Coronary artery (tissue), 2 donors: ENCODE results near the gene ACADS.

Source experiments
- DNase-seq: peaks from one replicate; pipeline ENCODE4 v3.0.0-alpha.2; 2017; ENCODE audit warnings: low spot score
- H3K27ac ChIP-seq, 2 donors: fragments of 200-600 bp; sonication (generic); one replicate each; pipeline ENCODE4 v1.5.1; 2016 to 2019
- H3K4me3 ChIP-seq: fragments of 200-600 bp; sonication (generic); 2 replicates; pipeline ENCODE4 v1.5.1; 2016; ENCODE audit warnings: mild to moderate bottlenecking, moderate library complexity
- TF ChIP-seq, protein P1 (sequence below): fragments of 200-600 bp; sonication (generic); IDR thresholded peaks from one replicate; pipeline ENCODE4 v1.5.1; 2019; ENCODE audit warnings: antibody characterized with exemption

Gene ACADS

DNA sequence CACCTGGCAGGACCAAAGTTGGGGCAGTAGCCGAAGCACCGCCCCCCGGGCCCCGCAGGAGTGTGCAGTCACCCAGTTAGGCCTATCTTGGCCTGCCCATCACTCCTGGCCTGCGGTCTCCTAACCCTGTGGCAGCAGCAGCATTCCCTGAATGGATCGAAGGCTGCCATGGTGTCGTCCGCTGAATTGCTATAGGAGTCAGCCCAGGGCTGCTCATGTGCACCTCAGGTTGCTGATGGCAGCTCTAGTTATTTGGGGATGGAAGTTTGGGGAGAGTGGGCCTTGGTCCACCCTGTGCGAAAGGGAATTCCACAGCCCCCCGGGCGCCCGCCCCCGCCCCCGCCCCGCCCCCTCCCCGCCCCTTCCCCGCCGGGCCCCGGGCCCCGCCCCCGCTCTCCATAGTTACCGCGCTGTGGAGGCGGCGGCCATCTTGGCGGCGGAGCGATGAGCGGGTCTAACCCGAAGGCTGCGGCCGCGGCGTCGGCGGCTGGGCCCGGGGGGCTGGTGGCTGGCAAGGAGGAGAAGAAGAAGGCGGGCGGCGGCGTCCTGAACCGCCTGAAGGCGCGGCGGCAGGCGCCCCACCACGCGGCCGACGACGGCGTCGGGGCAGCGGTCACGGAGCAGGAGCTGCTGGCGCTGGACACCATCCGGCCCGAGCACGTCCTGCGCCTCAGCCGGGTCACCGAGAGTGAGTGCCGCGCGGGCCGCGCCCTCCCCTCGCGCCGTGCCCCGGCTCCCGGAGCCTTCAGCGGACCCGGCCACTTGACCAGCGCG lies 15.4 kb upstream of the ACADS start, which contains the start of gene UNC119B:
Gene UNC119B, plus strand, starts transcription at position 428 of the 774 bp plus-strand sequence. Its CDS starts 17 bp downstream, at position 445.
- TF ChIP-seq, protein P1, sequence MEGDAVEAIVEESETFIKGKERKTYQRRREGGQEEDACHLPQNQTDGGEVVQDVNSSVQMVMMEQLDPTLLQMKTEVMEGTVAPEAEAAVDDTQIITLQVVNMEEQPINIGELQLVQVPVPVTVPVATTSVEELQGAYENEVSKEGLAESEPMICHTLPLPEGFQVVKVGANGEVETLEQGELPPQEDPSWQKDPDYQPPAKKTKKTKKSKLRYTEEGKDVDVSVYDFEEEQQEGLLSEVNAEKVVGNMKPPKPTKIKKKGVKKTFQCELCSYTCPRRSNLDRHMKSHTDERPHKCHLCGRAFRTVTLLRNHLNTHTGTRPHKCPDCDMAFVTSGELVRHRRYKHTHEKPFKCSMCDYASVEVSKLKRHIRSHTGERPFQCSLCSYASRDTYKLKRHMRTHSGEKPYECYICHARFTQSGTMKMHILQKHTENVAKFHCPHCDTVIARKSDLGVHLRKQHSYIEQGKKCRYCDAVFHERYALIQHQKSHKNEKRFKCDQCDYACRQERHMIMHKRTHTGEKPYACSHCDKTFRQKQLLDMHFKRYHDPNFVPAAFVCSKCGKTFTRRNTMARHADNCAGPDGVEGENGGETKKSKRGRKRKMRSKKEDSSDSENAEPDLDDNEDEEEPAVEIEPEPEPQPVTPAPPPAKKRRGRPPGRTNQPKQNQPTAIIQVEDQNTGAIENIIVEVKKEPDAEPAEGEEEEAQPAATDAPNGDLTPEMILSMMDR: no peak
- DNase-seq: peak; percentile 77
- Histone ChIP-seq H3K27ac (peak within 1 kb of the TSS; percentile 84 to 93), H3K4me3 (peak within 1 kb of the TSS; percentile 78)

DNA sequence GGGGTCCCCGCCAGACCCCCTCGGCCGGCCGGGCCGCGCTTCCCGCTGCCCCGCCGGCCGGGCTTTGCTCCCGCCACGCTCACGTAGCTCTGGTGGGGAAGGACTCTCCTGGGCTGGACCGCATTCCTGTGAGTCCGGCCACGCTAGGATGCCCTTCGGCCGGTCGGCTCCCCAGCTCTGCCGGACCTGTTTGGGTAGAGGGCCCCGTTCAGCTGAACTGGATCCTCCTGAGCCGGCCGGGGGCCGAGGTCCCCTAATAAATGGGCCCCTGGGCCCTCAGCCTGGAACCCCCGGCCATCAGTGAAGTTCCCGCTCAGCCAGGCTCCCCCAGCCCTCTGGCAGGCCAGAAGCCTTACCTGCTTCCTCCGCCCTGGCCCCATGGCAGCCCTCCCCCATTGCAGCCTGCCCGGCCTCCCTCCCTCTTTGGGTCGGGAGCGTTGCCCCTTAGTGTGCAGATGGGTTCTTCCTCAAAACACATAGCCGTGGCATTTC lies 14.8 kb upstream of the ACADS start:
- H3K4me3 ChIP-seq: peak overlapping the region; percentile 78
- DNase-seq: no peak
- peak overlapping the region; percentile 84 to 93 for H3K27ac ChIP-seq
- TF ChIP-seq, protein P1: no peak

DNA sequence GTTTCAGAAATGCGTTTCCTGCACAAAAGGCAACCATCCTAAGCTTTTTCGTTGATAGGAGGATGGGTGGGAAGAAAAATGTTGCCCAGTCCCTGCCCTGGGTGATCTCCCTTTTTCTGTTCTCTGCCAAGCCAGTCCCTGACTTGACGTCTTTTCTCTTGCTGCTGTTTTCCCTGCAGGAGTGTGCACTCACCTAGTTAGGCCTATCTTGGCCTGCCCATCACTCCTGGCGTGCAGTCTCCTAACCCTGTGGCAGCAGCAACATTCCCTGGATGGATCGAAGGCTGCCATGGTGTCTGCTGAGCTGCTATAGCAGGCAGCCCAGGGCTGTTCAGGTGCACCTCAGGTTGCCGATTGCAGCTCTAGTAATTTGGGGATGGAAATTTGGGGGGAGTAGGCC lies 14.2 kb upstream of the ACADS start:
- Histone ChIP-seq H3K4me3 (peak overlapping the region; percentile 78), H3K27ac (peak overlapping the region; percentile 84 to 93)
- no peak for DNase-seq
- TF ChIP-seq, protein P1: no peak

DNA sequence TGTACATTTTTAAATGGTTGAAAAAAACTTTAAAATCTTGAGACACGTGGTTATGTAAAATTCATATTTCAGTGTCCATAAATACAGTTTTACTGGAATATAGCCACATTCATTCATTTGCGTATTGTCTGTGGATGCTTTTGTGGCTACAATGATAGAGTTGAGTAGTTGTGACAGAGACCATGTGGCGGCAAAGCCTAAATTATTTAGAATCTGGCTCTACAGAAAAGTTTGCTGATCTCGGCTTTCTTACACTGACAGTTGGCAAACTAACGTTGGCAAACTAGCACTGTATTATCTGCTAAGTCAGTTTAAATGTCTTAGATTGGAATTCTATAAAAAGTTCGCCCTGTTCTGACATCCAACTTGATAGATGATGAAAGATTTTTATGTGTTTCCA lies 13.0 kb upstream of the ACADS start:
- TF ChIP-seq, protein P1: no peak
- no peak for DNase-seq
- H3K27ac ChIP-seq: no peak overlapping the region
- no peak overlapping the region for H3K4me3 ChIP-seq

DNA sequence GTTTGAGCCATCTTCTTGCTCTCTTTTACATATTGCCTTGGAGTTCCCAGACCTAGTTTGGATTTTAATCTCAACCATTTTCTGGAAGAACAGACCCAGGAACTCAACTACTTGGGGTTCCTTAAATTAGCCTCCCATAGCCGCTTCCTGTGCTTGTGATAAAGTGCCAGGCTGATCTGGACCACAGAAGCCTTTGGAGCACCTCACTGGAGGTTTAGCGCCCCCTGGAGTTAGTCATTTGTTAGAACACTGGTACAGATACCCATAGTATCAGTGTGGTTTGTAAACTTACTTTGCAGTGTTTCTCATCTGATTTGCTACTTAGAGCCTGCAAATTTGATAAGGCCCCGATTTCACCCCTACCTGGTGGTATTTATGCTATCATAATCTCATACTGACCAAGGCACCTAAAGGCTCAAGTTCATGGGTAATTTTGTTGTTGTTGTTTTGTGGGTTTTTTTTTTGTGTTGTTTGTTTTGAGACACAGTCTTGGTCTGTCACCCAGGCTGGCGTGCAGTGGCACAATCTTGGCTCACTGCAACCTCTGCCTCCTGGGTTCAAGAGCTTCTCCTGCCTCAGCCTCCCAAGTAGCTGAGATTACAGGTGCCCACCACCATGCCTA lies 11.7 kb upstream of the ACADS start:
- H3K4me3 ChIP-seq: no peak overlapping the region
- H3K27ac ChIP-seq: no peak overlapping the region
- DNase-seq: no peak
- TF ChIP-seq, protein P1: peak; percentile 76

DNA sequence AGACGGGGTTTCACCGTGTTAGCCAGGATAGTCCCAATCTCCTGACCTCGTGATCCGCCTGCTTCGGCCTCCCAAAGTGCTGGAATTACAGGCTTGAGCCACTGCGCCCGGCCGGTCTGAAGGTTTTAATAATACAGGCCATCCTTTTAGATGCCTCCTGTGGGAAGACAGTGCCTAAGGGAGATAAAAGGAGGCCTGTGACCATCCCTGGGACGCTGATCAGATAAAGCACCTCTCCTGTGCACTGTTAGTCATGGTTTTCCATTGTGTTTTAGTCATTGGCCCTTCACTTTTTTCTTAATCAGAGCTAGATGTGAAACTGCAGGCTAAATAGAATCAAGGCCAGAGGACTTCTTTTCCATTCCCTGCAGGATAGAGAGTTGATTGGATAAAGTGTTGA lies 7.6 kb upstream of the ACADS start:
- no peak for DNase-seq
- TF ChIP-seq, protein P1: no peak
- Histone ChIP-seq H3K4me3 (no peak overlapping the region), H3K27ac (no peak overlapping the region)

DNA sequence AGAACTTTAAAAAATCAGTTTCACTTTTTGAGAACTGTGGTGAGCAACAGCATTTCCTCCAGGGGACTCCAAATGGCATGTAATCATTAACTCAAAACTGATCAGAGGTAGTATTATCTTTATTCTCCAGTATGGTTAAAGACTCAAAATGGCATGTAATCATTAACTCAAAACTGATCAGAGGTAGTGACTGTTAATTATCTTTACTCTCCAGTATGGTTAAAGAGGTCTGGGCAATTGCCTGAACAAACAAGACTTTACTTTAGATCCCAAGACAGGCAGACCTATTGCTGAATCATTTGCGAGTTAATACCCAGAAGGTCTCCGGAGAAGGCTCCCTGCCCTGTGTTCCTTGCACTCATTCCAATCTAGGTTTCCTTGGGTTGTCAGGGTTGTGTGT lies 6.6 kb upstream of the ACADS start:
- H3K4me3 ChIP-seq: no peak overlapping the region
- no peak for DNase-seq
- no peak overlapping the region for H3K27ac ChIP-seq
- TF ChIP-seq, protein P1: no peak
